K562 (cell line): Measurements from ENCODE around the gene SLC26A2. TPM values are rescaled to one million over a fixed set of nuclear protein-coding genes. Genes with fewer than 3 reads are reported as not detected.

Experiments
- ATAC-seq: fragments of 200-7000 bp; cut with Tn5 transposase; 3 replicates; pipeline ENCODE4 v1.9.1; 2020; ENCODE audit warnings: moderate library complexity
- BruUV-seq: library from RNA; stranded (reverse); fragments of 400-500 nt; replicated peaks from 2 replicates; lab custom pipeline; 2021; lab: Mats Ljungman, UMichigan
- CTCF ChIA-PET: fragments of 300-600 bp; formaldehyde crosslinking; extraction: SDS; loops from one replicate; lab custom pipeline; 2021; ENCODE audit warnings: low intra/inter-chr PET ratio; lab: Yijun Ruan, JAX
- POLR2A ChIA-PET: fragments of 300-600, 350-650 bp; sonication (Branson Sonifier 250); formaldehyde crosslinking; extraction: SDS; loops from one replicate; lab custom pipeline; 2021; ENCODE audit warnings: antibody characterized with exemption, inconsistent platforms; lab: Yijun Ruan, JAX
- DNase-seq, 4 experiments: peaks; one replicate each; pipeline versions ENCODE4 v3.0.0 to v3.0.0-alpha.2; 2011 to 2018; ENCODE audit warnings: low spot score in 3 of 4, mixed read lengths in 3 of 4; ENCODE audit errors: extremely low read depth in 1 of 4
- FAIRE-seq: peaks from 2 replicates; lab custom pipeline; 2011; peaks lifted over from hg19 to GRCh38; lab: Jason Lieb, UNC
- H2AFZ ChIP-seq: 2 replicates; pipeline ENCODE4 v1.6.0; 2011; ENCODE audit warnings: low read depth, low read length, control low read depth, inconsistent platforms
- H3K27ac ChIP-seq: fragments of 200-600 bp; 3 replicates; pipeline ENCODE4 v1.8.0; 2011; ENCODE audit warnings: low read depth, mild to moderate bottlenecking, control low read depth, inconsistent platforms, low read length, moderate library complexity, mixed read lengths; ENCODE audit errors: extremely low read depth
- H3K27me3 ChIP-seq, 2 experiments: fragments of 300-600 bp in 1 of 2; 2 replicates in 1 of 2; 3 replicates in 1 of 2; pipeline versions ENCODE4 v1.6.0 to v1.8.0; 2011; ENCODE audit warnings: inconsistent platforms in 2 of 2, low read length in 2 of 2, mild to moderate bottlenecking in 1 of 2, mixed read lengths in 1 of 2, moderate library complexity in 1 of 2; ENCODE audit not compliant: control insufficient read depth in 2 of 2, insufficient read depth in 2 of 2
- H3K36me3 ChIP-seq: fragments of 300-600 bp; 3 replicates; pipeline ENCODE4 v1.8.0; 2011; ENCODE audit warnings: mild to moderate bottlenecking, low read length, inconsistent platforms; ENCODE audit not compliant: control insufficient read depth, insufficient read depth
- H3K4me1 ChIP-seq, 2 experiments: fragments of 200-600 bp in 1 of 2; replicated peaks in 1 of 2; 2 replicates in 1 of 2; 3 replicates in 1 of 2; pipeline versions ENCODE4 v1.5.1 to v1.8.0; 2011; ENCODE audit warnings: inconsistent platforms in 2 of 2, low read length in 2 of 2, mild to moderate bottlenecking in 1 of 2, mixed read lengths in 1 of 2, moderate library complexity in 1 of 2; ENCODE audit not compliant: control insufficient read depth in 2 of 2, insufficient read depth in 2 of 2
- H3K4me2 ChIP-seq: 2 replicates; pipeline ENCODE4 v1.6.1; 2011; ENCODE audit warnings: low read length, control low read depth, inconsistent platforms, mixed read lengths; ENCODE audit not compliant: insufficient read depth
- H3K4me3 ChIP-seq: fragments of 200-600 bp; sonication (generic), shearing (Covaris generic); 2 replicates; pipeline ENCODE4 v1.5.1; 2016; ENCODE audit warnings: control low read depth, inconsistent platforms
- H3K79me2 ChIP-seq: fragments of 200-600 bp; 3 replicates; pipeline ENCODE4 v1.8.0; 2011; ENCODE audit warnings: low read length, inconsistent platforms; ENCODE audit not compliant: control insufficient read depth, insufficient read depth
- H3K9ac ChIP-seq, 2 experiments: 2 replicates each; pipeline versions ENCODE4 v1.6.0 to v1.6.1; 2011; ENCODE audit warnings: low read depth in 2 of 2, low read length in 2 of 2, control low read depth in 1 of 2, inconsistent platforms in 1 of 2, mild to moderate bottlenecking in 1 of 2, mixed read lengths in 1 of 2; ENCODE audit not compliant: insufficient read depth in 1 of 2
- H3K9me1 ChIP-seq: one replicate; pipeline ENCODE4 v1.6.0; 2011; ENCODE audit warnings: inconsistent platforms, mild to moderate bottlenecking, low read length, moderate library complexity; ENCODE audit not compliant: control insufficient read depth, insufficient read depth
- H3K9me3 ChIP-seq: replicated peaks from 2 replicates; pipeline ENCODE4 v1.5.1; 2011; ENCODE audit warnings: low read depth, low read length, inconsistent platforms; ENCODE audit not compliant: control insufficient read depth, insufficient read depth
- H4K20me1 ChIP-seq: replicated peaks from 2 replicates; pipeline ENCODE4 v1.6.1; 2011; ENCODE audit warnings: low read length, inconsistent platforms, mixed read lengths; ENCODE audit not compliant: control insufficient read depth, insufficient read depth
- CBFA2T2 ChIP-seq: fragments of 450-650 bp; conservative IDR thresholded peaks from 2 replicates; pipeline ENCODE4 v1.6.1; 2017; ENCODE audit warnings: mild to moderate bottlenecking
- ERF ChIP-seq: fragments of 450-650 bp; formaldehyde crosslinking; IDR thresholded peaks from 2 replicates; pipeline ENCODE4 v1.4.0; 2020; ENCODE audit warnings: mild to moderate bottlenecking, mixed read lengths
- HDAC8 ChIP-seq: fragments of 450-650 bp; IDR thresholded peaks from 2 replicates; pipeline ENCODE4 v1.6.1; 2016; ENCODE audit warnings: mild to moderate bottlenecking, missing genetic modification characterization, moderate library complexity, missing compliant biosample characterization
- HIVEP1 ChIP-seq: fragments of 250-450 bp; sonication (Bioruptor Pico); IDR thresholded peaks from 2 replicates; pipeline ENCODE4 v1.4.0; 2020; ENCODE audit warnings: mild to moderate bottlenecking
- HNRNPH1 ChIP-seq: fragments of 200-400 bp; formaldehyde crosslinking; optimal IDR thresholded peaks from 2 replicates; pipeline ENCODE3; 2017; ENCODE audit warnings: low read depth, mild to moderate bottlenecking, low read length, moderate library complexity
- JUNB ChIP-seq: fragments of 450-650 bp; formaldehyde crosslinking; conservative IDR thresholded peaks from 2 replicates; pipeline ENCODE4 v1.4.0; 2020; ENCODE audit warnings: mild to moderate bottlenecking
- JUND ChIP-seq, 2 experiments: IDR thresholded peaks; 2 replicates in 1 of 2; 3 replicates in 1 of 2; pipeline ENCODE4 v1.6.1; 2011; ENCODE audit warnings: borderline replicate concordance in 2 of 2, low read depth in 2 of 2, low read length in 2 of 2, improper control_type of control experiment in 1 of 2, missing biosample characterization in 1 of 2, missing genetic modification characterization in 1 of 2, missing genetic modification reagents in 1 of 2
- MAFG ChIP-seq: fragments of 450-650 bp; conservative IDR thresholded peaks from 2 replicates; pipeline ENCODE4 v1.6.1; 2016; ENCODE audit warnings: missing genetic modification characterization, missing compliant biosample characterization
- NFRKB ChIP-seq: fragments of 450-650 bp; IDR thresholded peaks from 2 replicates; pipeline ENCODE4 v1.6.1; 2016; ENCODE audit warnings: low read depth
- RBFOX2 ChIP-seq: fragments of 200-400 bp; formaldehyde crosslinking; IDR thresholded peaks from 2 replicates; pipeline ENCODE4 v1.6.1; 2017; ENCODE audit warnings: low read depth, mild to moderate bottlenecking, low read length, moderate library complexity
- SMAD1 ChIP-seq: fragments of 150-350 bp; IDR thresholded peaks from 2 replicates; pipeline ENCODE4 v1.6.1; 2014; ENCODE audit warnings: low read length, low read depth; ENCODE audit not compliant: partially characterized antibody
- SMC3 ChIP-seq: conservative IDR thresholded peaks from 2 replicates; pipeline ENCODE4 v1.6.1; 2011; ENCODE audit warnings: low read depth, low read length, improper control_type of control experiment; ENCODE audit not compliant: insufficient read depth
- ZFX ChIP-seq: sonication (generic); formaldehyde crosslinking; IDR thresholded peaks from 2 replicates; pipeline ENCODE4 v1.8.0; 2022; ENCODE audit warnings: mild to moderate bottlenecking, missing genetic modification reagents, moderate library complexity
- ZNF316 ChIP-seq: fragments of 450-650 bp; IDR thresholded peaks from 2 replicates; pipeline ENCODE4 v1.6.1; 2016
- ZNF445 ChIP-seq: fragments of 250-450 bp; sonication (Bioruptor Pico); IDR thresholded peaks from 2 replicates; pipeline ENCODE4 v1.4.0; 2020; ENCODE audit warnings: low read depth, mild to moderate bottlenecking, moderate library complexity
- ZNF584 ChIP-seq: fragments of 200-800 bp; sonication (Bioruptor generic); IDR thresholded peaks from 2 replicates; pipeline ENCODE4 v1.6.1; 2016; ENCODE audit warnings: low read depth, mild to moderate bottlenecking, missing genetic modification characterization, missing compliant biosample characterization
- ZNF695 ChIP-seq: fragments of 450-650 bp; formaldehyde crosslinking; IDR thresholded peaks from 2 replicates; pipeline ENCODE4 v1.4.0; 2020; ENCODE audit warnings: mild to moderate bottlenecking, moderate library complexity
- ZNF79 ChIP-seq: fragments of 250-450 bp; sonication (Bioruptor Pico); IDR thresholded peaks from 2 replicates; pipeline ENCODE4 v1.4.0; 2020; ENCODE audit warnings: low read depth, mild to moderate bottlenecking, moderate library complexity
- WGBS: fragments of 100-300 bp; shearing (Covaris generic); methylation state at CpG from one replicate; pipeline ENCODE4 v1.1.6; 2016; ENCODE audit warnings: low coverage, mixed read lengths; ENCODE audit not compliant: insufficient coverage; ENCODE audit errors: missing lambda C conversion rate; 5-methylcytosine and 5-hydroxymethylcytosine counted together
- in situ Hi-C: fragments of 300-500 bp; cut with MboI; formaldehyde crosslinking; loops from 4 replicates; pipeline ENCODE4 v1.15.0; 2018; ENCODE audit warnings: inconsistent platforms, mixed read lengths
- intact Hi-C: fragments of 100-400 bp; cut with micrococcal nuclease; formaldehyde crosslinking; loops from 2 replicates; pipeline ENCODE4 v1.14.2; 2022
- polyA plus RNA-seq, 8 experiments: library from polyadenylated mRNA; depleted of rRNA in 4 of 8; stranded (reverse) in 5 of 8; unstranded in 3 of 8; fragments of >200 nt; fragmentation: Nextera tagmentation in 2 of 8; fragmentation: Illumina TruSeq in 1 of 8; extraction: Ambion mirVana in 2 of 8; extraction: Trizol in 1 of 8; gene quantifications; 2 replicates each; pipeline versions ENCODE4 v1.2.1 to v1.2.3, GENCODE V29; 2011 to 2014; ENCODE audit warnings: inconsistent platforms in 1 of 8, missing spikeins in 1 of 8
- total RNA-seq, 7 experiments: library from RNA; depleted of rRNA in 6 of 7; stranded (reverse); fragments of >200 nt in 6 of 7; fragmentation: Illumina TruSeq in 2 of 7; extraction: Trizol in 2 of 7; gene quantifications; 2 replicates each; pipeline versions ENCODE4 v1.2.1 to v1.2.3, GENCODE V29; 2011 to 2021; ENCODE audit warnings: low replicate concordance in 1 of 7
- TF ChIP-seq, protein P1 (sequence below): fragments of 250-450 bp; sonication (Bioruptor Pico); IDR thresholded peaks from 2 replicates; pipeline ENCODE4 v1.4.0; 2020; ENCODE audit warnings: mild to moderate bottlenecking, moderate library complexity
- TF ChIP-seq, protein P2 (sequence below), 2 experiments: IDR thresholded peaks; 2 replicates each; pipeline ENCODE4 v1.6.1; 2011; ENCODE audit warnings: borderline replicate concordance in 1 of 2, control low read depth in 1 of 2, low read depth in 1 of 2, low read length in 1 of 2, mild to moderate bottlenecking in 1 of 2, mixed read lengths in 1 of 2, moderate library complexity in 1 of 2; ENCODE audit not compliant: insufficient read depth in 1 of 2, insufficient read length in 1 of 2, poor library complexity in 1 of 2, severe bottlenecking in 1 of 2; ENCODE audit errors: extremely low read depth in 1 of 2

Gene SLC26A2
- total and polyA plus RNA-seq, 9 of the 15 experiments (the other 6 are each of a cell fraction or from before 2014, with no cell fraction given): 1.1 to 6.3 (median 3.6) TPM

DNA sequence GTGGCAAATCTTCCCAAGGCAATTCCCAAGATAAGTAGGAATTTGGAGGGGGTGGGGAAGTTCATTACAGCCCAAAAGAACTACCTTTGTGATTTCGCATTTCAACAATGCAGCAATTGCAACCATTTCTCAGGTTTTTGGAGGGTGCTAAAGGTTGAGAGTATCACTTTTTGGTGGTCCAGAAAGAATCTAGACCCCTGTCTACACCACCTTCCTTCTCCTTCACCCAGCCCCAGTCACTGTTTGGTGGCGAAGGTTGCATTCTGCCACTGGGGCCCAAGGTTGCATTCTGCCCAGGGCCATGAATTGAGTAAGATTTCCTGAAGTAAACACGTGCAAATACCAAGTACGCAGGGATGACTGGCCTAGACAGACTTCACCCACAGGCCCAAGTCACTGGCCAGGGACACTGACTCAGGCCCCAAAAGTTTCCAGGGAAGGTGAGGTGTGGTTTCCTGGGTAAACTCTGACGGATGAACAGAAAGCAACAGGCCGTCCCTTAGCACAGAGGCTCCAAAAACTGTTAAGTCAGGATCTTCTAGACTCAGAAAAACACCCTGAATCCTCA lies 21.7 kb upstream of the SLC26A2 start:
- intact Hi-C loops (no loop called here), in situ Hi-C loops (no loop called here)
- peak overlapping the region; percentile 60 for H3K4me2 ChIP-seq
- BruUV-seq: no TSS peak
- ATAC-seq: peak; percentile 9
- H3K9me3 ChIP-seq: no peaks in the 10 kb centered on the region
- no peaks in the 10 kb centered on the region for H3K9me1 ChIP-seq
- WGBS: 44% methylated on average over 6 of the region's 6 CpGs
- peak overlapping the region; percentile 65 to 68; a peak in 3 of 4 replicates for H3K9ac ChIP-seq
- H3K79me2 ChIP-seq: no peaks in the 10 kb centered on the region
- peak overlapping the region; percentile 97 for H2AFZ ChIP-seq
- peaks cover 24 to 59% of the 10 kb centered on the region in 2 experiments for H3K4me1 ChIP-seq
- H3K4me3 ChIP-seq: no peak overlapping the region
- H3K27ac ChIP-seq: peak overlapping the region; percentile 88
- no peak for FAIRE-seq
- H3K27me3 ChIP-seq: no peaks in the 10 kb centered on the region
- no peaks in the 10 kb centered on the region; the same call in 1 of the 3 replicates for H3K36me3 ChIP-seq
- peak in 2 of 4 experiments; percentile 36 to 58 for DNase-seq
- no peaks in the 10 kb centered on the region for H4K20me1 ChIP-seq
- ChIA-PET POLR2A (interaction anchor here (0.9 to 3.0 kb wide), 2 partner anchors 8 to 13 kb away, joined by 3 to 12 read pairs; no protein-coding TSS in a partner anchor), CTCF (no interaction called here)
- TF ChIP-seq ERF (CRISPR knock-in tag) (peak; percentile 63; the same call in 1 of the 2 replicates), ZNF695 (0 out of 2 replicates have a peak, but pooled peaks have one; percentile 6), HNRNPH1 (no peak), MAFG (peak; percentile 9; the same call in 1 of the 2 replicates), NFRKB (peak; percentile 70; the same call in 1 of the 2 replicates), RBFOX2 (peak; percentile 37; the same call in 1 of the 2 replicates), JUND (IDR thresholded peaks at IDR 0.05; ENCODE audit: borderline replicate concordance, low read depth, low read length) (no peak), JUND (tag; IDR thresholded peaks at IDR 0.05; ENCODE audit: borderline replicate concordance, low read depth, low read length) (peak; percentile 20; the same call in 1 of the 3 replicates), ZNF79 (peak; percentile 44; the same call in 1 of the 2 replicates), CBFA2T2 (no peak), HDAC8 (tag) (0 out of 2 replicates have a peak, but pooled peaks have one; percentile 30), ZFX (CRISPR knock-in tag) (peak; percentile 50), HIVEP1 (no peak), SMAD1 (no peak), JUNB (CRISPR knock-in tag) (no peak), SMC3 (no peak), ZNF445 (no peak), ZNF316 (peak; percentile 44), ZNF584 (CRISPR knock-in tag) (0 out of 2 replicates have a peak, but pooled peaks have one; percentile 27)
- TF ChIP-seq, protein P1, sequence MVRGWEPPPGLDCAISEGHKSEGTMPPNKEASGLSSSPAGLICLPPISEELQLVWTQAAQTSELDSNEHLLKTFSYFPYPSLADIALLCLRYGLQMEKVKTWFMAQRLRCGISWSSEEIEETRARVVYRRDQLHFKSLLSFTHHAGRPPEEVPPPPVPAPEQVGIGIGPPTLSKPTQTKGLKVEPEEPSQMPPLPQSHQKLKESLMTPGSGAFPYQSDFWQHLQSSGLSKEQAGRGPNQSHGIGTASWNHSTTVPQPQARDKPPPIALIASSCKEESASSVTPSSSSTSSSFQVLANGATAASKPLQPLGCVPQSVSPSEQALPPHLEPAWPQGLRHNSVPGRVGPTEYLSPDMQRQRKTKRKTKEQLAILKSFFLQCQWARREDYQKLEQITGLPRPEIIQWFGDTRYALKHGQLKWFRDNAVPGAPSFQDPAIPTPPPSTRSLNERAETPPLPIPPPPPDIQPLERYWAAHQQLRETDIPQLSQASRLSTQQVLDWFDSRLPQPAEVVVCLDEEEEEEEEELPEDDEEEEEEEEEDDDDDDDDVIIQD: peak; percentile 74; the same call in 1 of the 2 replicates
- TF ChIP-seq, protein P2, sequence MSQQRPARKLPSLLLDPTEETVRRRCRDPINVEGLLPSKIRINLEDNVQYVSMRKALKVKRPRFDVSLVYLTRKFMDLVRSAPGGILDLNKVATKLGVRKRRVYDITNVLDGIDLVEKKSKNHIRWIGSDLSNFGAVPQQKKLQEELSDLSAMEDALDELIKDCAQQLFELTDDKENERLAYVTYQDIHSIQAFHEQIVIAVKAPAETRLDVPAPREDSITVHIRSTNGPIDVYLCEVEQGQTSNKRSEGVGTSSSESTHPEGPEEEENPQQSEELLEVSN (IDR thresholded peaks at IDR 0.05; ENCODE audit: borderline replicate concordance in 1 of 2, extremely low read depth in 1 of 2, insufficient read depth in 1 of 2, insufficient read length in 1 of 2, low read depth in 1 of 2, low read length in 1 of 2, poor library complexity in 1 of 2, severe bottlenecking in 1 of 2): peak in 1 of 2 experiments; percentile 25
